HCT116 (cell line): ENCODE data around the gene ARHGDIA. TPM values are rescaled to one million over a fixed set of nuclear protein-coding genes. Genes with fewer than 3 reads are reported as not detected.
A peak's percentile ranks its signal among the peaks of the same experiment; 100 is the strongest.

Source experiments
- ATAC-seq: fragments of 200-7000 bp; cut with Tn5 transposase; 2 replicates; pipeline ENCODE4 v1.9.1; 2020; ENCODE audit warnings: mild to moderate bottlenecking, moderate library complexity
- BruUV-seq: library from RNA; stranded (reverse); fragments of 400-500 nt; replicated peaks from 2 replicates; lab custom pipeline; 2021; lab: Mats Ljungman, UMichigan
- CTCF ChIA-PET: fragments of 300-600 bp; sonication (Branson Sonifier 250); formaldehyde crosslinking; loops from one replicate; lab custom pipeline; 2021; ENCODE audit warnings: antibody characterized with exemption; lab: Charles Lee
- POLR2A ChIA-PET: fragments of 300-600, 350-600 bp; sonication (Branson Sonifier 250); formaldehyde crosslinking; loops from one replicate; lab custom pipeline; 2021; ENCODE audit warnings: antibody characterized with exemption; lab: Charles Lee
- RAD21 ChIA-PET, 2 experiments: fragments of 300-600 bp; sonication (Branson Sonifier 250); formaldehyde crosslinking; loops; one replicate each; lab custom pipeline; 2023; ENCODE audit warnings: low total read pairs in 2 of 2; ENCODE audit not compliant: uncharacterized antibody in 2 of 2, unreplicated experiment in 2 of 2, low non-redundant PET in 1 of 2; lab: Charles Lee
- DNase-seq: peaks from one replicate; pipeline ENCODE4 v3.0.0-alpha.2; 2010; ENCODE audit warnings: low read depth, low spot score
- H2AFZ ChIP-seq: fragments of 200-600 bp; shearing (Covaris generic), sonication (generic); 2 replicates; pipeline ENCODE4 v1.6.1; 2017; ENCODE audit warnings: low read depth, mixed run types, mixed read lengths, antibody characterized with exemption, low read length; ENCODE audit not compliant: poor library complexity, severe bottlenecking
- H3K27ac ChIP-seq: 2 replicates; pipeline ENCODE4 v1.5.1; 2012; ENCODE audit warnings: low read depth, low read length
- H3K27me3 ChIP-seq: fragments of 200-600 bp; sonication (generic); 2 replicates; pipeline ENCODE4 v1.6.1; 2016; ENCODE audit warnings: mixed run types, low read length, mixed read lengths; ENCODE audit not compliant: insufficient read depth
- H3K36me3 ChIP-seq, 2 experiments: fragments of 200-500 bp in 1 of 2; fragments of 200-600 bp in 1 of 2; sonication (Bioruptor generic) in 1 of 2; sonication (generic) in 1 of 2; 2 replicates each; pipeline versions ENCODE4 v1.5.1 to v1.6.1; 2014 to 2016; ENCODE audit warnings: low read length in 2 of 2, inconsistent platforms in 1 of 2, mixed read lengths in 1 of 2, mixed run types in 1 of 2; ENCODE audit not compliant: insufficient read depth in 2 of 2, control insufficient read depth in 1 of 2
- H3K4me1 ChIP-seq, 2 experiments: fragments of 200-600 bp in 1 of 2; sonication (generic) in 1 of 2; 2 replicates each; pipeline versions ENCODE4 v1.5.1 to v1.6.1; 2012 to 2017; ENCODE audit warnings: low read length in 2 of 2, inconsistent platforms in 1 of 2, mild to moderate bottlenecking in 1 of 2, mixed read lengths in 1 of 2, mixed run types in 1 of 2, moderate library complexity in 1 of 2; ENCODE audit not compliant: insufficient read depth in 2 of 2, control insufficient read depth in 1 of 2
- H3K4me2 ChIP-seq: fragments of 200-600 bp; sonication (generic); 2 replicates; pipeline ENCODE4 v1.6.1; 2017; ENCODE audit warnings: mixed run types, low read length, mixed read lengths
- H3K4me3 ChIP-seq, 2 experiments: fragments of 200-600 bp in 1 of 2; sonication (generic) in 1 of 2; replicated peaks in 1 of 2; 2 replicates each; pipeline ENCODE4 v1.5.1; 2011 to 2016; ENCODE audit warnings: low read length in 2 of 2, control low read depth in 1 of 2, low read depth in 1 of 2, mild to moderate bottlenecking in 1 of 2, mixed read lengths in 1 of 2, mixed run types in 1 of 2
- H3K79me2 ChIP-seq: fragments of 200-600 bp; sonication (generic); 2 replicates; pipeline ENCODE4 v1.6.1; 2017; ENCODE audit warnings: mild to moderate bottlenecking, mixed run types, low read length, moderate library complexity, mixed read lengths; ENCODE audit not compliant: insufficient read depth
- H3K9ac ChIP-seq: fragments of 200-600 bp; sonication (generic); 2 replicates; pipeline ENCODE4 v1.6.1; 2016; ENCODE audit warnings: low read length, mixed read lengths
- H3K9me2 ChIP-seq: fragments of 200-600 bp; sonication (generic), shearing (Covaris generic); 2 replicates; pipeline ENCODE4 v1.6.1; 2017; ENCODE audit warnings: mixed run types, mild to moderate bottlenecking, moderate library complexity; ENCODE audit not compliant: insufficient read depth
- H3K9me3 ChIP-seq, 2 experiments: fragments of 200-500 bp in 1 of 2; fragments of 200-600 bp in 1 of 2; sonication (Bioruptor generic) in 1 of 2; sonication (generic) in 1 of 2; 2 replicates each; pipeline ENCODE4 v1.6.1; 2014 to 2017; ENCODE audit warnings: low read length in 2 of 2, mixed read lengths in 2 of 2, inconsistent platforms in 1 of 2, low read depth in 1 of 2, mild to moderate bottlenecking in 1 of 2, mixed run types in 1 of 2, moderate library complexity in 1 of 2; ENCODE audit not compliant: control insufficient read depth in 1 of 2, insufficient read depth in 1 of 2
- H4K20me1 ChIP-seq: fragments of 200-600 bp; sonication (generic), shearing (Covaris generic); 2 replicates; pipeline ENCODE4 v1.6.1; 2017; ENCODE audit warnings: mixed run types, mild to moderate bottlenecking, moderate library complexity; ENCODE audit not compliant: insufficient read depth
- ATF3 ChIP-seq: IDR thresholded peaks from 2 replicates; pipeline ENCODE4 v1.6.1; 2012
- CTCF ChIP-seq, 3 experiments: fragments of 200-600 bp in 1 of 3; sonication (generic) in 1 of 3; IDR thresholded peaks in 2 of 3; conservative IDR thresholded peaks in 1 of 3; 2 replicates each; pipeline ENCODE4 v1.5.1; 2012 to 2017; ENCODE audit warnings: low read depth in 2 of 3, low read length in 2 of 3, antibody characterized with exemption in 1 of 3, borderline replicate concordance in 1 of 3, control low read depth in 1 of 3, mild to moderate bottlenecking in 1 of 3, mixed read lengths in 1 of 3, mixed run types in 1 of 3, moderate library complexity in 1 of 3; ENCODE audit not compliant: insufficient read depth in 1 of 3
- EGR1 ChIP-seq: IDR thresholded peaks from 2 replicates; pipeline ENCODE4 v1.6.1; 2012; ENCODE audit warnings: low read depth
- ELF1 ChIP-seq: IDR thresholded peaks from 2 replicates; pipeline ENCODE4 v1.6.1; 2012; ENCODE audit warnings: low read depth, borderline replicate concordance
- EZH2 ChIP-seq: fragments of 200-600 bp; sonication (generic); IDR thresholded peaks from 2 replicates; pipeline ENCODE4 v1.6.1; 2017; ENCODE audit warnings: antibody characterized with exemption, mixed run types
- EZH2phosphoT487 ChIP-seq: fragments of 200-600 bp; IDR thresholded peaks from 2 replicates; pipeline ENCODE4 v1.6.1; 2018; ENCODE audit warnings: antibody characterized with exemption, borderline replicate concordance
- FOSL1 ChIP-seq: IDR thresholded peaks from 2 replicates; pipeline ENCODE4 v1.6.1; 2012; ENCODE audit warnings: low read depth
- JUND ChIP-seq: IDR thresholded peaks from 2 replicates; pipeline ENCODE4 v1.6.1; 2012
- POLR2A ChIP-seq: IDR thresholded peaks from 2 replicates; pipeline ENCODE4 v1.7.0; 2011; ENCODE audit warnings: borderline replicate concordance; ENCODE audit not compliant: insufficient read depth, insufficient read length; ENCODE audit errors: extremely low read depth
- REST ChIP-seq: IDR thresholded peaks from 2 replicates; pipeline ENCODE4 v1.6.1; 2012; ENCODE audit warnings: low read depth
- SRF ChIP-seq: IDR thresholded peaks from 2 replicates; pipeline ENCODE4 v1.6.1; 2012; ENCODE audit warnings: low read depth
- ZNF274 ChIP-seq: fragments of 200-500 bp; sonication (Bioruptor generic); IDR thresholded peaks from 2 replicates; pipeline ENCODE4 v1.6.1; 2014; ENCODE audit warnings: mild to moderate bottlenecking, low read depth, low read length, inconsistent platforms
- intact Hi-C: fragments of 100-400 bp; cut with micrococcal nuclease; formaldehyde crosslinking; loops from 2 replicates; pipeline ENCODE4 v1.10.0; 2022
- total RNA-seq: library from RNA; stranded (reverse); gene quantifications from one replicate; pipeline ENCODE4 v1.2.1, GENCODE V29; 2021; ENCODE audit not compliant: unreplicated experiment

ARHGDIA gene
- total RNA-seq, 1 experiment from 2014 or later = 554 TPM

- Histone ChIP-seq H3K4me1 (no peaks in the 10 kb centered on the region), H3K9me2 (no peaks in the 10 kb centered on the region), H3K4me3 (no peak overlapping the region), H3K27me3 (no peaks in the 10 kb centered on the region), H3K4me2 (no peak overlapping the region), H3K36me3 (peaks cover 39 to 50% of the 10 kb centered on the region in 2 experiments; a peak in 3 of 4 replicates), H3K9me3 (no peaks in the 10 kb centered on the region), H3K27ac (no peak overlapping the region), H3K79me2 (no peaks in the 10 kb centered on the region), H2AFZ (no peak overlapping the region), H3K9ac (no peak overlapping the region), H4K20me1 (no peaks in the 10 kb centered on the region)
- DNase-seq (no peak), ATAC-seq (no peak)
- ChIA-PET RAD21 (no interaction called here), CTCF (no interaction called here), POLR2A (no interaction called here)
- no peak for TF ChIP-seq FOSL1
- BruUV-seq = no TSS peak
- intact Hi-C loops = no loop called here
These were observed 26.2 kb downstream of the ARHGDIA start for GRCh38 chr17:81844887-81845286.

- no peak overlapping the region for H3K4me2 ChIP-seq
- ATAC-seq (peak; percentile 61), DNase-seq (no peak)
- no peaks in the 10 kb centered on the region for H3K27me3 ChIP-seq
- H2AFZ ChIP-seq = no peak overlapping the region
- H3K9ac ChIP-seq = no peak overlapping the region
- no peaks in the 10 kb centered on the region for H3K9me2 ChIP-seq
- H3K9me3 ChIP-seq = no peaks in the 10 kb centered on the region
- intact Hi-C loops = no loop called here
- ChIA-PET POLR2A (no interaction called here), CTCF (no interaction called here)
- H3K79me2 ChIP-seq = no peaks in the 10 kb centered on the region
- H3K4me1 ChIP-seq = no peaks in the 10 kb centered on the region
- peaks cover 38 to 50% of the 10 kb centered on the region in 2 experiments; a peak in 3 of 4 replicates for H3K36me3 ChIP-seq
- BruUV-seq = no TSS peak
- no peaks in the 10 kb centered on the region for H4K20me1 ChIP-seq
- TF ChIP-seq ZNF274 = no peak
- TF ChIP-seq CTCF (IDR thresholded peaks at IDR 0.05 in 2 of 3, conservative IDR thresholded peaks at IDR 0.05 in 1 of 3; ENCODE audit: borderline replicate concordance in 1 of 3, insufficient read depth in 1 of 3, low read depth in 2 of 3, low read length in 2 of 3) = no peak
- no peak for TF ChIP-seq SRF
- no peak for TF ChIP-seq FOSL1
- TF ChIP-seq EZH2phosphoT487 = no peak
- no peak for TF ChIP-seq POLR2A
- no peak for TF ChIP-seq JUND
- no peak for TF ChIP-seq EZH2
- no peak for TF ChIP-seq ELF1
- no peak for TF ChIP-seq REST
- TF ChIP-seq EGR1 = no peak
- TF ChIP-seq ATF3 = no peak
- TF ChIP-seq, all 23 proteins: peak for 0
- RAD21 ChIA-PET = no interaction called here
- H3K27ac ChIP-seq = no peak overlapping the region
- no peak overlapping the region for H3K4me3 ChIP-seq
These were observed 26.7 kb downstream of the ARHGDIA start for GRCh38 chr17:81844327-81844851.
